ENCODE measurements around the gene ELF1.

DNA sequence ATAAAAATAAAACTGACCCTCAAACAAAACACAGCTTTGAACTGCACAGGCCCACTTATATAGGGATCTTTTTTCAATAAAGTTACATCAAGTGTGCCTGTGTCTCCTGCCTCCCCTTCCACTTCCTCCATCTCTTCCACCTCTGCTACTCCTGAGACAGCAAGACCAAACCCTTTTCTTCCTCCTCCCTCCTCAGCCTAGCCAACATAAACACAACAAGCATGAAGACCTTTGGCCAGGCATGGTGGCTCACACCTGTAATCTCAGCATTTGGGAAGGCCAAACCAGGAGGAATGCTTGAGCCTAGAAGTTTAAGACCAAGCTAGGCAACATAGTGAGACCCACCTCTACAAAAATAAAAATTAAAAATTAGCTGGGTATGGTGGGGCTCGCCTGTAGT lies 72.6 kb downstream of the ELF1 start:
- TF ChIP-seq, protein P1, sequence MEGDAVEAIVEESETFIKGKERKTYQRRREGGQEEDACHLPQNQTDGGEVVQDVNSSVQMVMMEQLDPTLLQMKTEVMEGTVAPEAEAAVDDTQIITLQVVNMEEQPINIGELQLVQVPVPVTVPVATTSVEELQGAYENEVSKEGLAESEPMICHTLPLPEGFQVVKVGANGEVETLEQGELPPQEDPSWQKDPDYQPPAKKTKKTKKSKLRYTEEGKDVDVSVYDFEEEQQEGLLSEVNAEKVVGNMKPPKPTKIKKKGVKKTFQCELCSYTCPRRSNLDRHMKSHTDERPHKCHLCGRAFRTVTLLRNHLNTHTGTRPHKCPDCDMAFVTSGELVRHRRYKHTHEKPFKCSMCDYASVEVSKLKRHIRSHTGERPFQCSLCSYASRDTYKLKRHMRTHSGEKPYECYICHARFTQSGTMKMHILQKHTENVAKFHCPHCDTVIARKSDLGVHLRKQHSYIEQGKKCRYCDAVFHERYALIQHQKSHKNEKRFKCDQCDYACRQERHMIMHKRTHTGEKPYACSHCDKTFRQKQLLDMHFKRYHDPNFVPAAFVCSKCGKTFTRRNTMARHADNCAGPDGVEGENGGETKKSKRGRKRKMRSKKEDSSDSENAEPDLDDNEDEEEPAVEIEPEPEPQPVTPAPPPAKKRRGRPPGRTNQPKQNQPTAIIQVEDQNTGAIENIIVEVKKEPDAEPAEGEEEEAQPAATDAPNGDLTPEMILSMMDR (IDR thresholded peaks at IDR 0.05) = no peak
- TF ChIP-seq POLR2A (IDR thresholded peaks at IDR 0.05) = no peak

All from esophagus squamous epithelium (tissue), 4 donors.